ENCODE data around the gene ZNF688.

GRCh38 chr16:30615358-30616091, 44.0 kb upstream of the ZNF688 start:
- TF ChIP-seq EP300 (IDR thresholded peaks at IDR 0.05), result no peak
- TF ChIP-seq CTCF (IDR thresholded peaks at IDR 0.05), result no peak
- TF ChIP-seq POLR2A (IDR thresholded peaks at IDR 0.05), result no peak
